Stomach (tissue), 9 donors: ENCODE results near the gene MEGF10. TPM values are rescaled to one million over a fixed set of nuclear protein-coding genes. Genes with fewer than 3 reads are reported as not detected.

Experiments used
- DNase-seq, 2 donors: peaks; one replicate each; pipeline versions ENCODE4 v3.0.0 to v3.0.0-alpha.2; 2013 to 2019
- H3K27ac ChIP-seq, 5 donors: fragments of 200-600 bp in 4 of 5; sonication (generic) in 4 of 5; one replicate each; pipeline ENCODE4 v1.5.1; 2013 to 2019; ENCODE audit warnings: mild to moderate bottlenecking in 1 of 5, moderate library complexity in 1 of 5
- H3K27me3 ChIP-seq, 3 donors: fragments of 200-600 bp; sonication (generic); one replicate each; pipeline ENCODE4 v1.5.1; 2017 to 2019; ENCODE audit warnings: mixed run types in 1 of 3
- H3K36me3 ChIP-seq, 4 donors: fragments of 200-600 bp; sonication (generic); 1 replicate in 3 of 4; 2 replicates in 1 of 4; pipeline ENCODE4 v1.5.1; 2016 to 2019
- H3K4me1 ChIP-seq, 4 donors: fragments of 200-600 bp; sonication (generic); one replicate each; pipeline ENCODE4 v1.5.1; 2016 to 2019
- H3K4me3 ChIP-seq, 4 donors: fragments of 200-600 bp; sonication (generic) in 3 of 4; one replicate each; pipeline ENCODE4 v1.5.1; 2016 to 2019; ENCODE audit warnings: mild to moderate bottlenecking in 1 of 4
- H3K9me3 ChIP-seq, 4 donors: fragments of 200-600 bp; sonication (generic); one replicate each; pipeline ENCODE4 v1.5.1; 2016 to 2019
- CTCF ChIP-seq, 7 experiments: fragments of 450-650 bp in 4 of 7; fragments of 200-600 bp in 3 of 7; sonication (generic) in 3 of 7; IDR thresholded peaks; one replicate each; pipeline ENCODE4 v1.5.1; 2016 to 2019; ENCODE audit warnings: antibody characterized with exemption in 7 of 7, control low read depth in 2 of 7, mild to moderate bottlenecking in 1 of 7
- EP300 ChIP-seq: sonication (generic); formaldehyde crosslinking; IDR thresholded peaks from one replicate; pipeline ENCODE4 v1.6.1; 2017; ENCODE audit warnings: antibody characterized with exemption
- POLR2A ChIP-seq, 4 donors: fragments of 450-650 bp; IDR thresholded peaks; one replicate each; pipeline ENCODE4 v1.6.1; 2016; ENCODE audit warnings: antibody characterized with exemption in 4 of 4, control low read depth in 2 of 4, mild to moderate bottlenecking in 1 of 4, moderate library complexity in 1 of 4
- POLR2AphosphoS5 ChIP-seq, 3 donors: sonication (generic); formaldehyde crosslinking; IDR thresholded peaks; one replicate each; pipeline ENCODE4 v1.6.1; 2016; ENCODE audit warnings: antibody characterized with exemption in 3 of 3
- WGBS, 5 donors: extraction: QIAGEN DNeasy Blood & Tissue Kit in 3 of 5; methylation state at CpG; one replicate each; pipeline versions ENCODE4 v1.1.5 to v1.1.7; 2013 to 2018; 5-methylcytosine and 5-hydroxymethylcytosine counted together
- intact Hi-C: fragments of 100-400 bp; cut with DNase I; formaldehyde crosslinking; loops from one replicate; pipeline ENCODE4 v1.15.1; 2023; ENCODE audit warnings: low total_unique reads
- polyA plus RNA-seq, 3 donors: library from polyadenylated mRNA; stranded (reverse); fragments of 200-250 nt; gene quantifications; one replicate each; pipeline ENCODE4 v1.2.3, GENCODE V29; 2013
- total RNA-seq, 5 donors: library from RNA; depleted of rRNA; stranded (reverse); fragments of >200 nt; gene quantifications; one replicate each; pipeline versions ENCODE4 v1.1.0 to v1.2.3, GENCODE V29; 2014 to 2016
- donor health status: healthy with polysubstance abuse.
- donor health status: Bipolar disorder and iron deficiency.
- donor health status: healthy.

MEGF10 gene
- total and polyA plus RNA-seq, 8 donors: under 0.01 to 2.0 (median 0.05) TPM; not detected in 5

DNA sequence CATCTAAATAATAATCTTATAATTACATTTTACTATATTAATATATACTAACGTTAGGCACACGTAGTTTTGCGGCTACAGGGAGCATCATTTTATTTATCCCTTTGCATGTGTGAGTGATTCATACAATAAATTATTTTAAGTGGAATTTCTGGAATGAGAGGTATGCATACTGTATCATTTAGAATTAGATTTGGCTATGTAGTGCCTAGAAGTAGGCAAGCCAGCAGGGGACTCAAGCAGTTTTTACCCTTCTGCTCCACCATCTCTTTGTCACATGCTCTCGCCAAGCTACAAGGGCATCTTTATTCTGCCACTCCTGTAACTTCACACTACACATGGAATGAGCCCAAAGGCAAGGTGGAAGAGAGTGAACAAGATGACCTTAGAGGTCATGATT lies 60.8 kb downstream of the MEGF10 start:
- Histone ChIP-seq H3K4me1 (no peaks in the 10 kb centered on the region), H3K36me3 (no peaks in the 10 kb centered on the region), H3K4me3 (no peak overlapping the region), H3K9me3 (no peaks in the 10 kb centered on the region), H3K27ac (no peak overlapping the region), H3K27me3 (no peaks in the 10 kb centered on the region)
- intact Hi-C loops: no loop called here
- 85 to 95% (median 91%) methylated on average over 4 of the region's 4 CpGs for WGBS, 5 donors
- TF ChIP-seq POLR2AphosphoS5 (IDR thresholded peaks at IDR 0.05) (no peak), EP300 (no peak), POLR2A (IDR thresholded peaks at IDR 0.05) (no peak), CTCF (IDR thresholded peaks at IDR 0.05) (no peak)
- no peak for DNase-seq

DNA sequence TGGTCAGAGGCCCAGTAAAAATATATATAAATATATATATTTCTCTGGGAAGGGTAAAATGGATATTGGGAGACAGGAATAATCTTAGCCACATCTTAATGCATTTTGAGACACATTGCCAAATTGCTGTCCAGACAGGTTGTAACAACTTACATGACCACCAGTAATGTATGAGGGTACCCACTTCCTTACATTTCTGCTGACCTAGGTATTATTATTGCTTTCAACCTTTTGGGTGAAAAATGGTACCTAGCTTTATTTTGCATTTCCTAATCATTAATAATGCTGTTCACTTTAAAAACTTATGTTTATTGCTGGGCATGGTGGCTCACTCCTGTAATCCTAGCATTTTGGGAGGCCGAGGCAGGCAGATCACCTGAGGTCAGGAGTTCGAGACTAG lies 61.5 kb downstream of the MEGF10 start:
- no peak for DNase-seq
- H3K36me3 ChIP-seq: no peaks in the 10 kb centered on the region
- 91 to 98% (median 94%) methylated on average over 2 of the region's 2 CpGs for WGBS, 5 donors
- H3K27ac ChIP-seq: no peak overlapping the region
- TF ChIP-seq CTCF (IDR thresholded peaks at IDR 0.05) (no peak), EP300 (no peak), POLR2AphosphoS5 (IDR thresholded peaks at IDR 0.05) (no peak), POLR2A (IDR thresholded peaks at IDR 0.05) (no peak)
- H3K9me3 ChIP-seq: no peaks in the 10 kb centered on the region
- no peaks in the 10 kb centered on the region for H3K27me3 ChIP-seq
- no peak overlapping the region for H3K4me3 ChIP-seq
- no peaks in the 10 kb centered on the region for H3K4me1 ChIP-seq
- intact Hi-C loops: no loop called here

DNA sequence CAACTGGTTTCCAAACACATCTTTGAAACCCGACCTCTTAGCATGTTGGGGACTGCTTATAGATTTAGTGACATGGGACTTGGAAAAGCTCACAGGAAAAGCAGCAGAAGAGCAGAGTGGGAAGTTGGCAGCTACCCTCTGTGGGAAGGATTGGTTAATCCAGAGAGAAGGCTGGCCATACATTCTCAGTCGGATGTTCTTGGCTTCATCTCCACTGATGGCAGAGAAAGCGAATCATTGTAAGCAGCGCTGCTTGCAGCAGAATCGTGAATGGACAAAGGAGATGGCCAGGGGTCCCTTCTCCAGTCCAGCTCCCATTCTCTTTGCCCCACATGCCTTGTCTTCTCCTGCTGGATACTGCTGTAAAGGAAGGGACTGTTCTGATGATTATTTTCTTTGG lies 62.7 kb downstream of the MEGF10 start:
- WGBS, 5 donors: 77 to 83% (median 82%) methylated on average over 5 of the region's 5 CpGs
- intact Hi-C loops: no loop called here
- Histone ChIP-seq H3K9me3 (no peaks in the 10 kb centered on the region), H3K27ac (no peak overlapping the region), H3K36me3 (no peaks in the 10 kb centered on the region), H3K4me1 (no peaks in the 10 kb centered on the region), H3K27me3 (no peaks in the 10 kb centered on the region), H3K4me3 (no peak overlapping the region)
- no peak for TF ChIP-seq POLR2AphosphoS5 (IDR thresholded peaks at IDR 0.05)
- no peak for TF ChIP-seq POLR2A (IDR thresholded peaks at IDR 0.05)
- no peak for TF ChIP-seq CTCF (IDR thresholded peaks at IDR 0.05)
- no peak for TF ChIP-seq EP300
- no peak for DNase-seq

- TF ChIP-seq CTCF (IDR thresholded peaks at IDR 0.05) (no peak), EP300 (no peak), POLR2A (IDR thresholded peaks at IDR 0.05) (no peak), POLR2AphosphoS5 (IDR thresholded peaks at IDR 0.05) (no peak)
- no peak for DNase-seq
- H3K36me3 ChIP-seq: no peaks in the 10 kb centered on the region
- H3K27me3 ChIP-seq: no peaks in the 10 kb centered on the region
- intact Hi-C loops: no loop called here
- WGBS, 5 donors: 32 to 46% (median 42%) methylated on average over 4 of the region's 4 CpGs
- no peak overlapping the region for H3K4me3 ChIP-seq
- H3K4me1 ChIP-seq: no peaks in the 10 kb centered on the region
- H3K9me3 ChIP-seq: no peaks in the 10 kb centered on the region
- H3K27ac ChIP-seq: no peak overlapping the region
Observed at GRCh38 chr5:127353796-127354195, 63.2 kb downstream of the MEGF10 start.
